Measurements from ENCODE around the gene SLC2A9.

The SLC2A9 gene

DNA sequence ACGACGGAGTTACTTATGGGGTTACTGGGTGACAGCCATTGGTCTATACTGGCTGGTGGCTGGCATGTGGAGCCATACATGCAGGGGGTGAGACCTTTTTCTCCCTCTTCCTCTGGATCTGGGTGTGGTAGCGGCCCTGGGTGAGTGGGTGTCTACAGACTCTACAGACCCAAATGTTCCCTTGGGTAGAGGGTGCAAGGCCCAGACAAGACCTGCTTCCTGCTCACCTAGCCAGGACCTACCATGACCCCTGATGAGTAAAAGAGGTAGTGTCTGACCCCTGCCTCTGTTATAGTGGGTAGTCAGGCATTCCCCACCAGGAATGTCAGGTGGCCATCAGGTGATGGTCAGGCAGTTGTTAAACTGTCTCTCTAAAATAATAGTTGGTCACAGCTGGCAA is 66.8 kb downstream of the SLC2A9 start:
- Histone ChIP-seq H3K23ac (ENCODE audit: low read length) (no peak overlapping the region), H3K4ac (ENCODE audit: low read depth, low read length) (no peak overlapping the region), H2BK5ac (ENCODE audit: low read depth, low read length, poor library complexity) (no peak overlapping the region), H4K91ac (ENCODE audit: low read depth, low read length) (no peak overlapping the region), H3K9me3 (ENCODE audit: insufficient read depth, low read depth, low read length) (no peaks in the 10 kb centered on the region), H2AFZ (ENCODE audit: insufficient read depth, low read length, poor library complexity) (no peak overlapping the region), H2BK120ac (ENCODE audit: insufficient read depth, low read length, poor library complexity) (no peak overlapping the region), H3K18ac (ENCODE audit: low read length) (no peak overlapping the region), H3K14ac (ENCODE audit: low read length) (no peak overlapping the region), H3K79me2 (ENCODE audit: control insufficient read depth, insufficient read depth, low read length, poor library complexity) (no peaks in the 10 kb centered on the region), H4K8ac (ENCODE audit: low read depth, low read length) (no peak overlapping the region), H2BK12ac (ENCODE audit: low read length) (no peak overlapping the region), H3K27me3 (ENCODE audit: insufficient read depth, low read length) (no peaks in the 10 kb centered on the region), H2AK5ac (ENCODE audit: low read length) (no peak overlapping the region), H3K4me2 (ENCODE audit: low read length) (no peak overlapping the region), H3K36me3 (ENCODE audit: control insufficient read depth in 1 of 2, insufficient read depth in 2 of 2, low read length in 2 of 2) (no peaks in the 10 kb centered on the region), H3K4me3 (ENCODE audit: low read depth, low read length) (no peak overlapping the region), H3K79me1 (ENCODE audit: low read length) (no peaks in the 10 kb centered on the region), H4K12ac (ENCODE audit: low read depth, low read length) (no peak overlapping the region), H3K4me1 (ENCODE audit: control insufficient read depth in 1 of 2, insufficient read depth in 2 of 2, low read length in 2 of 2) (no peaks in the 10 kb centered on the region), H3K27ac (ENCODE audit: low read depth, low read length) (no peak overlapping the region), H3K9ac (ENCODE audit: low read length) (no peak overlapping the region)
- WGBS (ENCODE audit: extremely low coverage, insufficient coverage, insufficient read length): no CpG with 5 or more reads among the region's 3 CpGs
- no peak for DNase-seq

GRCh38 chr4:9953089-9953488 is 68.2 kb downstream of the SLC2A9 start:
- Histone ChIP-seq H3K14ac (ENCODE audit: low read length) (no peak overlapping the region), H2AFZ (ENCODE audit: insufficient read depth, low read length, poor library complexity) (no peak overlapping the region), H4K12ac (ENCODE audit: low read depth, low read length) (no peak overlapping the region), H3K27me3 (ENCODE audit: insufficient read depth, low read length) (no peaks in the 10 kb centered on the region), H3K18ac (ENCODE audit: low read length) (no peak overlapping the region), H2BK12ac (ENCODE audit: low read length) (no peak overlapping the region), H4K8ac (ENCODE audit: low read depth, low read length) (no peak overlapping the region), H3K27ac (ENCODE audit: low read depth, low read length) (no peak overlapping the region), H2BK120ac (ENCODE audit: insufficient read depth, low read length, poor library complexity) (no peak overlapping the region), H3K4me2 (ENCODE audit: low read length) (no peak overlapping the region), H3K4me1 (ENCODE audit: control insufficient read depth in 1 of 2, insufficient read depth in 2 of 2, low read length in 2 of 2) (no peaks in the 10 kb centered on the region), H3K4ac (ENCODE audit: low read depth, low read length) (no peak overlapping the region), H2BK5ac (ENCODE audit: low read depth, low read length, poor library complexity) (no peak overlapping the region), H3K23ac (ENCODE audit: low read length) (no peak overlapping the region), H3K9me3 (ENCODE audit: insufficient read depth, low read depth, low read length) (no peaks in the 10 kb centered on the region), H4K91ac (ENCODE audit: low read depth, low read length) (no peak overlapping the region), H2AK5ac (ENCODE audit: low read length) (no peak overlapping the region), H3K4me3 (ENCODE audit: low read depth, low read length) (no peak overlapping the region), H3K36me3 (ENCODE audit: control insufficient read depth in 1 of 2, insufficient read depth in 2 of 2, low read length in 2 of 2) (no peaks in the 10 kb centered on the region), H3K9ac (ENCODE audit: low read length) (no peak overlapping the region), H3K79me1 (ENCODE audit: low read length) (no peaks in the 10 kb centered on the region), H3K79me2 (ENCODE audit: control insufficient read depth, insufficient read depth, low read length, poor library complexity) (no peaks in the 10 kb centered on the region)
- no CpG with 5 or more reads among the region's 4 CpGs for WGBS (ENCODE audit: extremely low coverage, insufficient coverage, insufficient read length)
- no peak for DNase-seq

DNA sequence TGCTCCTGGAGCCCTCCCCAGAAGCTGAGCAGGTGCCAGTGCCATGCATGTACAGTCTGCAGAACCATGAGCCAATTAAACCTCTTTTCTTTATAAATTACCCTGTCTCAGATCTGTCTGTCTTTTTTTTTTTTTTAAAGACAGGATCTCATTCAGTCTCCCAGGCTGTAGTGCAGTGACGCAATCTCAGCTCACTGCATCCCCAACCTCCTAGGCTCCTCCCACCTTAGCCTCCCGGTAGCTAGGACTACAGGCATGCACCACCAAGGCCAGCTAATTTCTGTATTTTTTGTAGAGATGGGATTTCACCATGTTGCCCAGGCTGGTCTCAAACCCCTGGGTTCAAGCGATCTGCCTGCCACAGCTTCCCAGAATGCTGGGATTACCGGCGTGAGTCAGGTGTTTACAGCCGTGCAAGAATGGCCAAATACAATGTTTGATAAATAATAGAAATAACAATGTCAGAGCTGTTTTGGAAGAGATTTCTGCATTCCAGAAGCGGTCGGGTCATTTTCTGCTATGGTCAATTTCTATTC is 68.8 kb downstream of the SLC2A9 start:
- no peak overlapping the region for H2BK5ac ChIP-seq (ENCODE audit: low read depth, low read length, poor library complexity)
- H3K9me3 ChIP-seq (ENCODE audit: insufficient read depth, low read depth, low read length): no peaks in the 10 kb centered on the region
- H3K23ac ChIP-seq (ENCODE audit: low read length): no peak overlapping the region
- H3K4ac ChIP-seq (ENCODE audit: low read depth, low read length): no peak overlapping the region
- H3K4me1 ChIP-seq (ENCODE audit: control insufficient read depth in 1 of 2, insufficient read depth in 2 of 2, low read length in 2 of 2): no peaks in the 10 kb centered on the region
- no peaks in the 10 kb centered on the region for H3K79me2 ChIP-seq (ENCODE audit: control insufficient read depth, insufficient read depth, low read length, poor library complexity)
- no peak overlapping the region for H3K18ac ChIP-seq (ENCODE audit: low read length)
- no peak overlapping the region for H4K12ac ChIP-seq (ENCODE audit: low read depth, low read length)
- H3K9ac ChIP-seq (ENCODE audit: low read length): no peak overlapping the region
- no peak overlapping the region for H2BK120ac ChIP-seq (ENCODE audit: insufficient read depth, low read length, poor library complexity)
- WGBS (ENCODE audit: extremely low coverage, insufficient coverage, insufficient read length): no CpG with 5 or more reads among the region's 8 CpGs
- no peaks in the 10 kb centered on the region for H3K36me3 ChIP-seq (ENCODE audit: control insufficient read depth in 1 of 2, insufficient read depth in 2 of 2, low read length in 2 of 2)
- no peak overlapping the region for H2AFZ ChIP-seq (ENCODE audit: insufficient read depth, low read length, poor library complexity)
- no peak overlapping the region for H2AK5ac ChIP-seq (ENCODE audit: low read length)
- no peak overlapping the region for H3K14ac ChIP-seq (ENCODE audit: low read length)
- no peak overlapping the region for H3K27ac ChIP-seq (ENCODE audit: low read depth, low read length)
- no peak overlapping the region for H4K91ac ChIP-seq (ENCODE audit: low read depth, low read length)
- DNase-seq: no peak
- no peak overlapping the region for H2BK12ac ChIP-seq (ENCODE audit: low read length)
- H4K8ac ChIP-seq (ENCODE audit: low read depth, low read length): no peak overlapping the region
- no peak overlapping the region for H3K4me2 ChIP-seq (ENCODE audit: low read length)
- H3K79me1 ChIP-seq (ENCODE audit: low read length): no peaks in the 10 kb centered on the region
- no peak overlapping the region for H3K4me3 ChIP-seq (ENCODE audit: low read depth, low read length)
- H3K27me3 ChIP-seq (ENCODE audit: insufficient read depth, low read length): no peaks in the 10 kb centered on the region

GRCh38 chr4:9949573-9949972 is 71.7 kb downstream of the SLC2A9 start:
- no peak overlapping the region for H3K14ac ChIP-seq (ENCODE audit: low read length)
- no peaks in the 10 kb centered on the region for H3K4me1 ChIP-seq (ENCODE audit: control insufficient read depth in 1 of 2, insufficient read depth in 2 of 2, low read length in 2 of 2)
- H4K91ac ChIP-seq (ENCODE audit: low read depth, low read length): no peak overlapping the region
- H2AK5ac ChIP-seq (ENCODE audit: low read length): no peak overlapping the region
- peaks cover 3% of the 10 kb centered on the region for H3K9me3 ChIP-seq (ENCODE audit: insufficient read depth, low read depth, low read length)
- H3K27ac ChIP-seq (ENCODE audit: low read depth, low read length): no peak overlapping the region
- no peak overlapping the region for H3K18ac ChIP-seq (ENCODE audit: low read length)
- no peak overlapping the region for H3K23ac ChIP-seq (ENCODE audit: low read length)
- no peak overlapping the region for H2BK12ac ChIP-seq (ENCODE audit: low read length)
- H3K4me2 ChIP-seq (ENCODE audit: low read length): no peak overlapping the region
- H4K12ac ChIP-seq (ENCODE audit: low read depth, low read length): no peak overlapping the region
- H3K79me2 ChIP-seq (ENCODE audit: control insufficient read depth, insufficient read depth, low read length, poor library complexity): no peaks in the 10 kb centered on the region
- H3K27me3 ChIP-seq (ENCODE audit: insufficient read depth, low read length): no peaks in the 10 kb centered on the region
- H4K8ac ChIP-seq (ENCODE audit: low read depth, low read length): no peak overlapping the region
- no CpG with 5 or more reads among the region's 2 CpGs for WGBS (ENCODE audit: extremely low coverage, insufficient coverage, insufficient read length)
- no peak for DNase-seq
- H3K4me3 ChIP-seq (ENCODE audit: low read depth, low read length): no peak overlapping the region
- no peak overlapping the region for H2BK120ac ChIP-seq (ENCODE audit: insufficient read depth, low read length, poor library complexity)
- no peaks in the 10 kb centered on the region for H3K36me3 ChIP-seq (ENCODE audit: control insufficient read depth in 1 of 2, insufficient read depth in 2 of 2, low read length in 2 of 2)
- H3K4ac ChIP-seq (ENCODE audit: low read depth, low read length): no peak overlapping the region
- no peak overlapping the region for H2AFZ ChIP-seq (ENCODE audit: insufficient read depth, low read length, poor library complexity)
- H3K9ac ChIP-seq (ENCODE audit: low read length): no peak overlapping the region
- H3K79me1 ChIP-seq (ENCODE audit: low read length): no peaks in the 10 kb centered on the region
- no peak overlapping the region for H2BK5ac ChIP-seq (ENCODE audit: low read depth, low read length, poor library complexity)
